SKM-1 treated with dmso at 0.1 percent for 144 hours (cell line): ENCODE results near the gene NFIL3.
"Not testable (repeated sequence)": the region's sequence is repeated elsewhere in the genome, so short reads cannot be mapped to it uniquely, and the experiment has no call there.

Experiments
- DNase-seq: peaks from one replicate; lab custom pipeline; 2025; ENCODE audit not compliant: unreplicated experiment; lab: John Stamatoyannopoulos, UW

The NFIL3 gene

DNA sequence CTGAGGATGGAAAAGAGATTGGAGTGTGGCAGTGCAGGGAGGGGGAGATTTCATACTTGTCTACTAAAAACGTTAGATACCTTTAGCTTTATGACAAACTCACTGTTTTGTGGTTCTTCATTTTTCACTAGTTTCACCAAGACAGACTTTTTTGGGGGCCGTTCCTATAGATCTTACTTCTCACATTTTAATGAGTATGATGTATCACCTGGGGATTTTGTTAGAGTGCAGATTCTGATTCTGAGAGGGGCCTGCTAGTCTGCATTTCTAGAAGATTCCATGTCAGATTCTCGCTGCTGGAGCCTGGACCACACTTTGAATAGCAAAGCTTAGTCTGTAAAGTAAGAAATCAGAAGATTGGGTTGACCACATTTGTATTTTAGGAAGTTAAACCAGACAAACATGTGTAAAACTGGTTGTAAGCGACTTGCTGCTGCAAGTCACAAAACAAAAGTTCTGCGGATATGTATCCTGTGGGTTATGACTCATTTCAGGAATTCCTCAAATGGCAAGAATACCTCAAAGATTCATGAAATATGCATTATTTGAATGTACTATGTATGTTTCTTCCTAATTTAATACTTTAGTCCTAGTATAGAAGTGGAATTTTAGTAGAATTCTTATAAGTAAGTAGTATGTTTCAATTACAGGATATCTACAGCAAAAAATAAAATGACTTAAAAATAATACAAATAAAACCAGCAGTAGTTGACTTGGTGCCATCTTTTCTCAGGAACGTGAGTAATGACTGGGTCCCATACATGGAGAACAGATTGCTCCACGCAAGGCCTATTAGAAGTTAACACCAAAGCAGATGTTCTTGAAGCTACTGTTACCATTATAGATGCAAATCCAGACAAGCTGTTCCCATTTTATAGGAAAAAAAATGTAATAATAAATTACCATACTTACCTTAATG, 27.8 kb downstream of the NFIL3 start:
- peak; percentile 25 for DNase-seq

DNA sequence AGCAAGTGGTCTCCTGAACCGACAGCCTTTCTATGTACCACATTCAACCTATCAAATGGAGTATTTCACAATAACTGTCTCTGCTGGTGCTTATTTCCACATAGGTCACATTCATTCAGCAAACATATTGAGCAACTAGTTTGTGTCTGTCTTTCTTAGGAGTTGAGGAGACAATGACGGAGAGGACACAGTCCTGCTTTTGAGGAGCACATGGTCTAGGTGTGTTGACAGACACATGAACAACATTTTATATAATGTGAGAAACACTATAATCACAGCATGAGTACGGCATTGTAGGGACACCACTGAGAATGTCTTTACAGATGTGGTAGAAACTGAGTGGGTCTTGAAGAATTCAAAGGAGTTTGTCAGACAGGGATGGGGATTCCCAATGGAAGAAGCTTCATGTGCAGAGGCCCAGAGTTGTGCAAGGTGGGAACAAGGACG, 28.5 kb downstream of the NFIL3 start:
- peak; percentile 57 for DNase-seq

DNA sequence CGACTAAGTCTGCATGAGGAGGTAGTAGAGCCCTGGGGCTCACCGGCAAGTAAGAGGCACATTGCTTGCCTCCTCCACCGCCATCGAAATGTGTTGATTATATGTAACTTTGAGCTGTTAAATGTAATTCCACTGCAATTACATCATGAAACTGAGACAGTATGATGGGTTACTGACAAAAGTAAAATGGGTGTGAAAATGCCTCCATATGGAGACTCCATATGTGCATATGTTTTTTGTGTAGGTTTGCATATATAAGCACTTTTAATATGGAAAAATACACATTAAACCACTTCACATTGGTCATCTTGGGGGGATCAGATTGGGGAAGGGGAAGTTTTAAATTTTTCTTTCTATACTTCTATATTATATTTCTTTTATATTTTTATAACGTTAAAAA, 29.8 kb downstream of the NFIL3 start:
- DNase-seq, result no peak

DNA sequence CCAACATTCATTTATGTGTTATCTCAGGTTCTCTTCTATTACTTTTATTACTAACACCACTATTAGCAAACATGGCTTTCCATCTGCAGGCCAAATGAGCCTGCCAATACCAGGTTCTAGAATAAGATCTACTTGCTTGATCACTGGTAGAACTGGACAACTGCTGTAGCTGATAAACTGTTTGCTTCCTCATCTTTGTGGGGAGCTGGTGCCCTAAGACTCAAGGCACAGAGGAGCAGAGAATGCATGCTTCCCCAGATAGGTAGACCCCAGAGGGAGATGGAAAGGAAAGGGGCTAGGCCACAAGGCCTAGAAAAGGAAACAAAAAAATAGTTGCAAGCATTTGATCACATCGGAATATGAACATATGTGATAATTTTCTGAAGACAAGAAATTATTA, 31.2 kb downstream of the NFIL3 start:
- DNase-seq, result no peak

DNA sequence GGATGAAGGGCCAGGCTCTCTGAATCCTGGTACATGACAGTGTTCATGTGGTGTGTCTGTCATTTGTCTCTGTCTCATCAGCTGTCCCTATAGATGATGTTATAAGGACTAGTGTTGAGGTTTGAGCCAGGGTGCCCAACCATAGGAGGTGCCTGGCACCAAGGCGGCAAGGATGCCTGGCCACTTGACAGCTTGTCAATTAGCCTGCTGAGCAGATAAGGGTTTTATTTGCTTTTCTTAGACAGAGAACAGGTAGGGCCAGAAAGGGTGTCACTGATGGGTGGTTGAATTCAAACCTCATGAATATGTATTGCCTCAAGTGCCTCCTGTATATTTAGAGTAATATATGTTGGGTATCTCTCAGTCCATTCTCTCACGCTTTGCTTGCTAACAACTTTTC, 31.8 kb downstream of the NFIL3 start:
- DNase-seq, result no peak

DNA sequence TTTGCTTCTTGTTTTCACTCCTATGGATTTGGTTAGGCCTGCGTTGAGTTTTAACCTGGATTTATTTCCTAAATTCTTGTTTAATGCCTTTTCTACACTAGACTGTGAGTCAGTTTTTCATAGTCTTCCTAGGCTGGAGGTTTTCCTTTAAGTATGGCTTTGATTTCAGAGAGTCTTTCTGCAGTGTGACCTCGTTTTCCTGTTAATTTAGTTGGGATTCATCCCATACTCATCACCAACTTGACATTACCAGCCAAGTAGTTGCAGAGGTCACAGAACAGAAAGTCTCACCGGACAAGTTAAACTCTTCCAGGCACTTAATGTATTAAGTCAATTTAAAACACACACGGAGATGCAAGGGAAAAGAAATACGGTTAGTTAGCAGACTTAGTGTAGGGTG, 32.2 kb downstream of the NFIL3 start:
- no peak for DNase-seq

DNA sequence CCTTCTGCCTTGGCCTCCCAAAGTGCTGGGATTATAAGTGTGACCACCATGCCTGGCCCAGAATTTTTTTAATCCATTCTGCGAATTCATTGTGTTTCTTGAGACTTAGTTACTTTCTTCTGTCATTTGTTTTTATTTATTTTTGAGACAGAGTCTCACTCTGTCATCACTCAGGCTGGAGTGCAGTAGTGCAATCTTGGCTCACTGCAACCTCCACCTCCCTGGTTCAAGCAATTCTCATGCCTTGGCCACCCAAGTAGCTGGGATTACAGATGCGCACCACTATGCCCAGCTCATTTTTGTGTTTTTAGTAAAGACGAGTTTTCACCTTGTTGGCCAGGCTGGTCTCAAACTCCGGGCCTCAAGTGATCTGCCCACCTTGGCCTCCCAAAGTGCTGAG, 33.9 kb downstream of the NFIL3 start:
- DNase-seq, result not testable (repeated sequence)

DNA sequence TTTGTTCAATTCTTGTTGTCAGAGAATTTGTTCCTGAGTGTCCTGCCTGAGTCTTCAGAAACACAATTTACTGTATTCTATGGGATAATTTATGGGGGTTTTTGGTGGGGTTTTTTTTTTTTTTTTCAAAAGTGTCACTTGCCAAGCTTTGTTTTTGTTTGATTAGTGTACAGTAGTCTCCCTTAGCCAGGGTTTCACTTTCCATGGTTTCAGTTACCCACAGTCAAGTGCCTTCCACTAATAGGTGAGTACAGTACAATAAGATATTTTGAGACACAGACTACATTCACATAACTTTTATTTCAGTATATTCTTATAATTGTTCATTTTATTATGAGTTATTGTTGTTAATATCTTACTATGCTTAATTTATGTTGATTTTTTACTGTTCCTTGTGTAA, 36.9 kb downstream of the NFIL3 start:
- DNase-seq, result no peak

DNA sequence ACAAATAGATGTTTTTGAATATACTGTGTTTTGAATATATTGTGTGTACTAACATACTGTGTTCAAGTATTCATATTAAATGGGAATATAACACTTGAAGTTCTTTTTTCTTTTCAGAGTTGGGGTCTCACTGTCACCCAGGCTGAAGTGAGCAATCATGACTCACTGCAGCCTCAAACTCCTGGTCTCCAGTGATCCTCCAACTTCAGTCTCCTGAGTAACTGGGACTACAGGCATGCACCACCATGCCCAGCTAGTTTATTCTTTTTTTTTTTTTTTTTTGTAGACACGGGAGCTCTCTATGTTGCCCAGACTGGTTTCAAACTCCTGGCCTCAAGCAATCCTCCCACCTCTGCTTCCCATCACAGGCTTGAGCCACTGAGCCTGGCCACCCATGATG, 38.7 kb downstream of the NFIL3 start:
- no peak for DNase-seq

DNA sequence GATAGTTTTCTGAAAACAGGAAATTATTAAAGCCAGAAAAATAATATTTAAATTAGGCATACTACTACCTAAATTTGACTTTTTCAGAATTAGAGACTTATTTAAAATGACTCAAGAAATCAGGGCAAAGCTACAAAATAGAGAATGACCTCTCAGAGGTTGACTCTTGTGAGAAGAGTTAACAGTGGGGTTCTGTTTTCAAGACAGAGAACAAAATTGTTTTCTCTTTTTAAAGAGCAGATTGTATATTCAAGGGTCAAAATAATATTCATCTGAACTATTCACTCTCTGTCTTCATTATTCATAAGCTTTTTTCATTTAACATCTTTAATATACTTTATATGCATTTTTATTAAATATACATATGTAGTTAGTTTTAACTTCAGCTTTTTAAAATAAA, 40.1 kb downstream of the NFIL3 start:
- DNase-seq, result no peak

DNA sequence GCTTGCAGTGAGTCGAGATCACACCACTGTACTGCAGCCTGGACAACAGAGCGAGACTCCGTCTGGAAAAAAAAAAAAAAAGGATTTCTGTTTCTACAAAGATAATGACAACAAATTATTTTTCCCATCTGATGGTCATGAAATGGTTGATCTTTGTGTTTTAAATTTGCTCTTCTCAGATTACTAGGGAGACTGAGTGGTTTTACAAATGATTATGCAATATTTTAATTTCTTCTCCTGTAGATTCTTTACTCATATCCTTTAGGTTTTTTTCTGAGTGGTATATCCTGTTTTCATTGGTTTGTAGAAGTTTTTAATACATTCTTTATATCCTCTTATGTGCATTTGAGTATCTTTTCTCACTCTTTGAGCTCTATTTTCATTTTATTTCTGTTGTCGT, 41.3 kb downstream of the NFIL3 start:
- no peak for DNase-seq

DNA sequence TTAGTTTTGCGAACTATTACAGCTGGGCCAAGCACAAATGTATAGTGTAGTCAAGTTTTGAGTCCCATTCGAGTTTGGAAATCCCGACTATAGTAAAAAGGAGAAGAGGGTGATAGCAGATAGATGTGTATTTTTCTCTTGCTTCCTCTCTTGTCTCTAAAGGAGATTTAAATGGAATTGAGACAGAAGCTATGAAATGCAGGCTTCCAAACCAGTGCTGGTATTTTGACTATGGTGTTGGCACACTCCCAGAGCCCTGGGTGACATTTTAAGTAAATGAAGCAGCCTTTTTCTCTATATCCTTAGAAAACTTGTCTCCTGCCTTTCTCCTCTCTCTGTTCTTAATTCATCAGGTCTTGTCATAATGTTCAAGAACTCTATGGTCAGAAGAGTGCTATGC, 44.2 kb downstream of the NFIL3 start:
- no peak for DNase-seq

DNA sequence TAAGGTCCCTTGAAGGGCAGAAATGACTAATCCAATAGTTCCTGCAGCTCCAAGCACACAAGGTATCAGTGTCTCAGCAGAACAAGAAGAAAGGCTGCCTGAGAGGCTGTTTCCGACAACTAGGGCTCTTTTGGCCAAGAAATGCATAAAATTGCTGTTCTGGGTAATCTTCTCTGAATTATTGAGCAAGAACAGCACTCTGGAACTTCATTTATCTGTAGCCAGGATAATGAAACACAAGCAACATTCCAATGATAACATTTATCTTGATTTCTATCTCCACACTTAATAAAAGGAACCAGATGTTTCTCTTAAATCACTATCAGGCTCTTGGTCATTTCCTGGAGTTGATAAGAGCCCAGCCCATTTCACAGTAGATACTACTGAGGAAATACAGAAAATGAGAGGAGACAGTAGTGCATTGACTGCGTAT, 44.9 kb downstream of the NFIL3 start:
- DNase-seq, result no peak

DNA sequence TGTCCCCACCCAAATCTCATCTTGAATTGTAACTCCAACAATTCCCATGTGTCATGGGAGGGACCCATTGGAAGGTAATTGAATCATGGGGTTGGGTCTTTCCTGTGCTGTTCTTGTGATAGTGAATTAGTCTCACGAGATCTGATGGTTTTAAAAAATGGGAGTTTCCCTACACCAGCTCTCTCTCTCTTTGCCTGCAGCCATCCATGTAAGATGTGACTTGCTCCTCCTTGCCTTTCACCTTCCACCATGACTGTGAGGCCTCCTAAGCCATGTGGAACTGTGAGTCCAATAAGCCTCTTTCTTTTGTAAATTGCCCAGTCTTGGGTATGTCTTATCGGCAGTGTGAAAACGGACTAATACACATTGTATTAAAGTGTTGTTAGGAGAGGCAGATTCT, 45.6 kb downstream of the NFIL3 start:
- DNase-seq, result not testable (repeated sequence)

DNA sequence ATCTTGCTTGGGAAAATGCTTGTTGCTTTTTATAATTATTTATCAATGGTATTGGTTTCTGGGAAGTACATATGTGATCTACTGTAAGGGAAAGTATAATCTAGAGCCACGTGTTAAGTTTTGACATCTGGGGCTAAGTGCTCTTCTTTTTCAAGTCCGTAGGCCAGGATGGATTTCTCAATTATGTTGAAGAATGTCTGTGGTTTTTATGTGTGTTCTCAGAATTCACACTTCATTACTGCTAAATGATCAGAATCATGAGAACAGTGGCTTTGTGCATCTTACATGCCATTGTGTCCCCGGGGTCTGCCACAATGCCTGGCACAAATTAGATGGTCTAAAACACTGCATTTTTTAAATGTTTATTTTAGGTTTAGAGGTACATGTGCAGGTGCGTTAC, 47.4 kb downstream of the NFIL3 start:
- DNase-seq, result no peak

DNA sequence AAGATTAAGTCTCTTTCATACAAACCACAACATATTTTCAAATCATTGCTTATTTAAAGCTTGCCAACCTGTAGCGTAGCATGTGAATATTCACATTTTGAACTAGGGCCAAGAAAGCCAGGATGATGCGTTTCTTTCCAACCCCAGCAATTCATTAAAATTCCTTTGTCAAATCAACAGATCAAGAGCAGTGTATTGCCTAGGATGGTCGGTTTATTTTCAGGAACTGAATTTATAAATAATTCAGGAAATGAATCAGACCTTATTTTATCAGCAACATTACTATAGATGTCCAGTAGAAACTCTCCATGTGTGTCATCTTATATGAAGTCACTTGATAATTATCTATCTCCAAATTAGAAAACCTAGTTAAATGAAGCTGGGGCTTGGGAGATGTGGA, 48.7 kb downstream of the NFIL3 start:
- no peak for DNase-seq

DNA sequence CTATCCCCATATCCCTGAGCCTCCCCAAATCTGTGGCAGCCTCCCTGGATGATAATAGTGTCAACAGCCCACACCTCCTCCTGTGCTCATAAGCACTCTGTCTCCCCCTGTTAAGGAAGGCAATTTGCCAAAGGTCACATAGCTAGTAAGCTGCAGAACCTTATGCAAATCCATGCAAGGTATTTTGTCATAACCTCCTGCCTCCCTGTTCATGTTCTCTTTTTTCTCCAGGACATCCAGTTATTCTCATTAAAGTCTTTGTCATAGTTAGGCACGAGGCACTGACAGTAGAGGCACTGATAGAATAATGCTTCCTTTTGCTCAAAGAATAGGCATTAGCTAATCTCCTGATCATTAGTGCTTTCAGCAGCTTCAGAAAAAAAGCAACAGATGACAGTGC, 51.7 kb downstream of the NFIL3 start:
- DNase-seq, result no peak

DNA sequence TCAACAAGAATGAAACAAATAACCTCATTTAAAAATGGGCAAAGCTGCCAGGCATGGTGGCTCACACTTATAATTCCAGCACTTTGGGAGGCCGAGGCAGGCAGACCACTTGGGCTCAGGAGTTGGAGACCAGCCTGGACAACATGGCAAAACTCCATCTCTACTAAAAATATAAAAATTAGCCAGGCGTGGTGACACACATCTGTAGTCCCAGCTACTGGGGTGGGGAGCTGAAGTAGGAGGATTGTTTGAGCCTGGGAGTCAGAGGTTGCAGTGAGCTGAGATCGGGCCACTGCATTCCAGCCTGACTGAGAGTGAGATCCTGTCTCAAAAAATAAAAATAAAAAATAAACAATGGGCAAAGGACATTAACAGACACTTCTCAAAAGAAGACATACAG, 53.6 kb downstream of the NFIL3 start:
- DNase-seq, result not testable (repeated sequence)

DNA sequence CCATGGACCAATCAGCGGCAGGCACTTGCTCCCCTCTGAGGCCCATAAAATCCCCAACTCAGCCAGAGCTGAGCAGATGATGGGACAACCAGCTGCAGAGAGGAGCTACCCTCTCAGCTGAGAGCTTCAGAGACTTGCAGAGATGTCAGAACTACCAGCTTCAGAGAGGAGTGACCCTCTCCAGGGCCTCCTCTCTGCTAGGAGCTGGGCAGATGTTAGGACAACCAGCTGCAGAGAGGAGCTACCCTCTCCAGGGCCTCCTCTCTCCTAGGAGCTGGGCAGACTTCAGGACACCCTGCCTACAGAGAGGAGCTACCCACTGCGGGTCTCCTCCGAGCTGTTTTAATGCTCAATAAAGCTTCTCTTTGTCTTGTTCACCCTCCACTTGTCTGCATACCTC, 58.9 kb downstream of the NFIL3 start:
- no peak for DNase-seq

DNA sequence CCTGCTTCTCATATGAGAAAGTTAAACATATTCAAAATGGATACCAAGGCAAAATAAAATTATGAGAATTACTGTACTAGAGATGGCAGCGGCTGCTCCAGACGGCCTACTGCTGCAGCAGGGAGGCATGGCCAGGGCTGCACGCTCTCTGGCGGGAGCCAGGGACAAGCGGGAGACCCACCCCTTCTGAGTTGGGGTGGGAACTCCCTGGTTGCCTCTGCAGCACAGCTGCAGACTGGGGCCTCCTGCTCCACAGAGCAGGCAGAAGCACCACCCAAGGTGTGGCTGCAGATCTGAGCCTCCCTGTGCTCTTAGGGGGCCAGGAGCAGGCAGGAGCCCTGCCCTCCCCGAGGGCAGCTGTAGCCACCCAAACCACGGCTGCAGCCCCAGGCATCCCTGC, 59.6 kb downstream of the NFIL3 start:
- DNase-seq, result no peak

DNA sequence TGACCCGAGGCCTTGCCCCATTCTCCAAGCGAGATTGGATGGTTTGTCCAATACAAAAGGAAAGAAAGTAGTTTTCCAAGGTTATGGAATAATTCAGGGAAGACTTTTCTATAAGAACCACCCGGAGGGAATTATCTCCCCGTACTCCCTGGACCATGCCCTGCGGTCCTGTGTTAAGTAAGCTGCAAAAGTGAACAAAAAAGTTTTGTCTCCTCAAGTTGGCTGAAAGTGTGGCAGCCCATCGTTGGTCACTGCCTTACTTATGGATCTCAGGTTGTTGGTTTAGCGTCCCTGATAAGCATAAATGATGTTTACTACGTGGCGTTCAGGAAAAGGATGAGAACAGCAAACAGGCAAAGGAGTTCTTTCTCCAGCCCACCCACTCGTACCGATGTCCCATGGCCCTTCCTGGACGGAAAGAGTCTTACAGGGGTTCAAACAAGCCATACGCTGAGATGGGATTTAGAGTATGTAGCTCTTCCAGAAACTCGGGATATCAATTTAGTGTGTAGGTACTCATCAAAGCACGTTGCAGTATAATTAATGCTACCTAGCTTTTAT, 61.5 kb downstream of the NFIL3 start:
- no peak for DNase-seq

DNA sequence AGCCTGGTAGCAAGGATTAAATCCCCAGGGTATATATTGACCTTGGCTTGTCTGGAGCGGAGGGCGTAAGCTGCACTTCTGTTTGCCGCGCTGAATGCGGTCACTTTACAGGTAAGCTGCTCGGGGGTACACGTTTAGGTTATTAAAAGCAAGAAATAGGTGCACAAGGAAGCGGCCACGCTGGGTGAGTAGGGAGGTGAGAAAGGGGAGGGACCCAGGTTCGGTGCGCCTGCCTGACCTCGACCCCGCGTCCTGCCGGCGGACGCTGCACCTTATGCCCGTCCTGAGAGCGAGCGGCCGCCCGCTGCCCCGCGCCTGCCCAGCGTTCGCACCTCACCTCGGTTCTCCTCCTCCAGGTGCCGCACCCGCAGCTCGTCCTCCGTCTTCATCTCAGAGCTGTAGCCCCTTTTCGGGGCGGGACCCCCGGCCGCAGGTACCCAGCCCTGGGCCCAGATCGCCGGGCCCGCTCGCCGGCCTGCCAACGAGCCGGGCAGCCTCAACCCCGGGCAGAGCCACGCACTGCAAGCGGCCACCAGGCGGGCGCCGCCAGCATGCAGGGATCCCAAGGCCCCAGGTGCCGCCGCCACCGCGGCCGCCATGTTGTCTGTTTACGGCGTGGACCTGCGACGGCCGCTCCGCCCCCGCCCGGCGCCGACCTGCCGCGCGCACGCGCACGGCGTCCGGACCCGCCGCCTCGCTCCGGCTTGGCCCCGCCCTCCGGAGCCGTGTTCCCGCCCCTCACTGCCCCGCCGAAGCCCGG, 62.2 kb downstream of the NFIL3 start, which contains the start of gene AUH:
AUH (minus strand) TSS at position 628 of the 760 bp plus-strand sequence; CDS start at position 599, 29 bp downstream.
- peak; percentile 39 for DNase-seq
